GM12873 (cell line): Measurements from ENCODE around the gene COX4I2.

Experiments used
- CTCF ChIP-seq: IDR thresholded peaks from 2 replicates; pipeline ENCODE4 v1.5.1; 2012; ENCODE audit warnings: low read depth, mild to moderate bottlenecking, moderate library complexity, low read length, control low read depth; ENCODE audit not compliant: insufficient read depth; ENCODE audit errors: missing control alignments

The COX4I2 gene

GRCh38 chr20:31596831-31597480 lies 40.8 kb upstream of the COX4I2 start:
- TF ChIP-seq CTCF: no peak

- TF ChIP-seq CTCF: no peak
These were observed 40.2 kb upstream of the COX4I2 start for GRCh38 chr20:31597481-31597855.

- no peak for TF ChIP-seq CTCF
These were observed 35.3 kb upstream of the COX4I2 start for GRCh38 chr20:31602431-31602778.

GRCh38 chr20:31602779-31603441 lies 34.8 kb upstream of the COX4I2 start:
- no peak for TF ChIP-seq CTCF

GRCh38 chr20:31603822-31604566 lies 33.7 kb upstream of the COX4I2 start:
- TF ChIP-seq CTCF: no peak

GRCh38 chr20:31604567-31605030 lies 33.1 kb upstream of the COX4I2 start:
- TF ChIP-seq CTCF: no peak
